ENCODE results near the gene SHISA5.

GRCh38 chr3:48463703-48464102 is 40.3 kb downstream of the SHISA5 start:
- TF ChIP-seq CTCF (conservative IDR thresholded peaks at IDR 0.05; ENCODE audit: low read depth, low read length) (no peak), EZH2 (IDR thresholded peaks at IDR 0.05; ENCODE audit: low read length, unreplicated experiment) (no peak)

All from PC-3 (cell line).